ENCODE results near the gene EEF1A1.

The EEF1A1 gene

DNA sequence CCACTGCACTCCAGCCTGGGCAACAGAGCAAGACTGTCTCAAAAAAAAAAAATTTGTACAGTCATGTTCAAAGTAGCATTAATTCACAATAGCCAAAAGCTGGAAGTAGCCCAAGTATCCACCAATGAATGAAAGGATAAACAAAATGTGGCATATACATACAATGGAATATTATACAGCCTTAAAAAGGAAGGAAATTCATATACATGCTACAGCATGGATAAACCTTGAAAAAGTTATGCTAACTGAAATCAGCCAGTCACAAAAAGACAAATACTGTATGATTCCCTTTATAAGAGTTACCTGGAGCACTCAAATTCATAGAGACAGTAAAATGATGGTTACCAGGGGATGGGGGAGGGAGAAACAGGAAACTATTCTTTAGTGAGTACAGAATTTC lies 15.7 kb downstream of the EEF1A1 start:
- DNase-seq (ENCODE audit: low spot score): no peak

DNA sequence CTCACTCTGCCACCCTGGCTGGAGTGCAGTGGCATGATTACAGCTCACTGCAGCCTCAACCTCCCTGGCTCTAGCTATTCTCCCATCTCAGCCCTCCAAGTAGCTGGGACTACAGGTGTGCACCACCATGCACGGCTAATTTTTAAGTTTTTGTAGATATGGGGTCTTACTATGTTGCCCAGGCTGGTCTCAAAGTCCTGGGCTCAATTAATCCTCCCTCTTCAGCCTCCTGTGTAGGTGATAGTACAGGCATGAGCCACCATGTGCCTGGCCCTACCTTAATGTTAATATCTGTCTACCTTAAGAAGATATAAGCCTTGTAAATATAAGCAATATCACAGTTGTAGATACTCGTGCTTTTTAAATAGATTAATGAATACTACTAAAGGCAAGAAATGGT lies 16.7 kb downstream of the EEF1A1 start:
- no peak for DNase-seq (ENCODE audit: low spot score)

DNA sequence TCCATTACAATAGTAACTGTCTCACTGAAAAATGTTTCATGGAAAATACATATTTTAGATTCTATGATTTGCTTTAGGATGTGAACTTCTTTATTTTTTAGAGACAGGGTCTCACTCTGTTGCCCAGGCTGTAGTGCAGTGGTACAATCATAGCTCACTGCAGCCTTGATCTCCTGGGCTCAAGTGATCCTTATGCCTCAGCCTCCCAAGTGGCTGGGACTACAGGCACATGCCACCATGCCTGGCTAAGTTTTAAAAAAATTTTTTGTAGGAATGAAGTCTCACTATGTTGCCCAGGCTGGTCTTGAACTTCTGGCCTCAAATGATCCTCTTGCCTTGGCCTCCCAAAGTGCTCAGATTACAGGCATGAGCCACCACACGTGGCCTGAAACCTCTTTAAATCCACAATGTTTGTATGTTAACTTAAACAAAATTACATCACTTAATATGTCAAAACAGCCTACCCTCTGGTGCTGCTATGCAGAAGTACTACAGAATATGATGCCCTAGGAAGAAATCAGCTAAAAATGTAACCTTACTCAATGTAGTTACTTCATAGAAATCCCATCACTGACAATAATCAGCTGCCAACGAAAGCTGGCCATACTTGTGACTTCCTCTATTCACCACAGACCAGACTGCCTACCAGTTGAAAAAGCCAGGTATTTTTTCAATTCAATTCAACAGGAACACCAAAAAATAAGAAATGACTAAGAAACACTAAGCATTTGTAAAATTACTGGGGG lies 17.6 kb downstream of the EEF1A1 start:
- no peak for DNase-seq (ENCODE audit: low spot score)

DNA sequence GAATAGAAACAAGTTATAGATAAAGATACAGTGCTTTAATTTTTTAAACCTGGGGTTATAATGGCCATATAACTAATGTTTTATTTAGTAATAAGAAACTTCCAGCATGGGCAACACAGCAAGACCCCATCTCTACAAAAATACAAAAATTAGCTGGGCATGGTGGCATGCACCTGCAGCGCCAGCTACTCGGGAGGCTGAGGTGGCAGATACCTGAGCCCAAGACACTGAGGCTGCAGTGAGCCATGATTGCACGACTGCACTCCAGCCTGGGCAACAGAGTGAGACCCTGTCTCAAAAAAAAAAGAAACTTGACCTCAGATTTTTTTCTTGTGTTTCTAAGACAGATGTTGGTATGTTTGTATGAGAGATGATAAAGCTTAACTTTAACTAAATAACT lies 22.9 kb downstream of the EEF1A1 start:
- DNase-seq (ENCODE audit: low spot score): no peak

DNA sequence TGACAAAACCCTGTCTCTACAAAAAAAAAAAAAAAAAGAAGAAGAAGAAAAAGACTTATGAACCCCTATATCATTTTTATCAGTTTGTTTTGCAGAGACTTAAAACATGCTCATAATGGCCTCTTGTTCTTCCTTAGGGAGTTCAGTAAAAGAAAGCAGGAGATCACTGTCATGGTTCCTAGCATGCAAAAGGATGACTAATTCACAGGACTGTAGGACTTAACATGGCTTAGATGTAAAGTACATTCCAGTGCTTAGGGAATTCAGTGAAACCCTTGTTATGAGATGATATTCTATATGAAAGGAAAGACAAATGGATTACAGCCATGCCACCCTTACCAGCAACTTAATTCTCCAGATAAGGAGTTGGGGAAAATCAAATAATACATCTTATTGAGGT lies 29.5 kb downstream of the EEF1A1 start:
- peak; percentile 28 for DNase-seq (ENCODE audit: low spot score)

DNA sequence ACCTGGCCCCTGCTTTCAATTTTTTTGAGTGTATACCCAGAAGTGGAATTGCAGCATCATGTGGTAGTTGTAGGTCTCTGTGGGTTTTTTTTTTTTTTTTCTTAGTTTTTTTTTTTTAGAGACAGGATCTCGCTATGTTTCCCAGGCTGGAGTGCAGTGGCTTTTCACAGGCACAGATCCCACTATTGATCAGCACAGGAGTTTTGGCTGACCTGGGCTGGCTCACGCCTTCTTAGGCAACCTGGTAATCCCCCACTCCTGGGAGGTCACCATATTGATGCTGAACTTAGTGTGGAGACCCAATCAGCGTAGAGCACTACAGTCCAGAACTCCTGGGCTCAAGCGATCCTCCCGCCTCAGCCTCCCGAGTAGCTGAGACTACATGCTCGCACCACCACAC lies 33.4 kb downstream of the EEF1A1 start:
- no peak for DNase-seq (ENCODE audit: low spot score)

DNA sequence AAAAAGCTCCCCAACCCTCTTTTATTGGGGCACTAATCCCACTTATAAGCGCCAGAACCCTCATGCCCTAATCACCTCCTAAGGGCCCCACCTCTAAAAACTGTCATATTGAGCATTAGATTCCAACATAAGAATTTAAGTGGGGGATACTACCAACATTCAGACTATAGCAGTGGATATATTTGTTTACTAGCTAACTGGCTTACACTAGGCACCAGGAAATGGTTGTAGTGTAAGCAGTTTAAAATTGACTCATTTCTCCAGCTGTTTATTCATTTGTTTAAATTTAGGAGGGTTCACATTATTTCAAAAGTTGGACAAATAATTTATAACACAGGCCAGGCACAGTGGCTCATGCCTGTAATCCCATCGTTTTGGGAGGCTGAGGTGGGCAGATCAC lies 36.4 kb downstream of the EEF1A1 start:
- no peak for DNase-seq (ENCODE audit: low spot score)

DNA sequence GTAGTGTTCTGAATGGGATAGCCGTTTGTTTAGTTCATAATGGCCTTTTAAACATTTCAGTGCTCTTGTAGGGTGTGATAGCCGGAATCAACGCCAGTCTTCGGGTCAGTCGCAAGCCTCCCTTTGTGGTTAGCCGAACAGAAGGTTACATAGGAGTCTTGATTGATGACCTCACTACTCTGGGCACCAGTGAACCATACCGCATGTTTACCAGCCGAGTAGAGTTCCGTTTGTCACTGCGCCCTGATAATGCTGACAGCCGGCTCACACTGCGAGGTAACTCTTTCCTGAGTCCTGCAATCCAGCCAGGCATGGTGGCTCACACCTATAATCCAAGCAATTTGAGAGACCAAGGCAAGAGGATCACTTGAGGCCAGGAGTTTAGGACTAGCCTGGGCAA lies 38.9 kb downstream of the EEF1A1 start:
- DNase-seq (ENCODE audit: low spot score): no peak

DNA sequence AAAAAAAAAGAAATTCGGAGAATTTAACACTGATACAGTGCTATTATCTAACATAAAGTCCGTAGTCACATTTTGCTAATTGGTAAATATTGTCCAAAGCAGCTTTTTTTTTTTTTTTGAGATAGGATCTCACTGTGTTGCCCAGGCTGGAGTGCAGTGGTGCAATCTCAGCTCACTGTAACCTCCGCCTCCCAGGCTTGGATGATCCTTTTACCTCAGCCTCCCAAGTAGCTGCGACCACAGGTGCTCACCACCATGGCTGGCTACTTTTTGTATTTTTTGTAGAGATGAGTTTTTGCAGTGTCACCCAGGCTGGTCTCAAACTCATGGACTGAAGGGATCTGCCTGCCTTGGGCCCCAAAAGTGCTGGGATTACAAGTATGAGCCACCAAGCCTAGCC lies 43.4 kb downstream of the EEF1A1 start:
- no peak for DNase-seq (ENCODE audit: low spot score)

DNA sequence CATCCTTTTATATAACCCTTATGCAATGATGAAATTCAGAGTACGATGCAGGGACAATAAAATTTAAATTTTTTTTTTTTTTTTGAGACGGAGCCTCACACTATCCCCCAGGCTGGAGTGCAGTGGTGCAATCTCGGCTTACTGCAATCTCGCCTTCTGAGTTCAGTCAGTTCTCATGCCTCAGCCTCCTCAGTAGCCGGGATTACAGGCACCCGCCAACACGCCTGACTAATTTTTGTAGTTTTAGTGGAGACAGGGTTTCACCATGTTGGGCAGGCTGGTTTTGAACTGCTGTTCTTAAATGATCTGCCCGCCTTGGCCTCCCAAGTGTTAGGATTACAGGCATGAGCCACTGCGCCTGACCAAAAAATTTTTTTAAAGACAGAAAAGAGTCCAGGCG lies 44.1 kb downstream of the EEF1A1 start:
- no peak for DNase-seq (ENCODE audit: low spot score)

DNA sequence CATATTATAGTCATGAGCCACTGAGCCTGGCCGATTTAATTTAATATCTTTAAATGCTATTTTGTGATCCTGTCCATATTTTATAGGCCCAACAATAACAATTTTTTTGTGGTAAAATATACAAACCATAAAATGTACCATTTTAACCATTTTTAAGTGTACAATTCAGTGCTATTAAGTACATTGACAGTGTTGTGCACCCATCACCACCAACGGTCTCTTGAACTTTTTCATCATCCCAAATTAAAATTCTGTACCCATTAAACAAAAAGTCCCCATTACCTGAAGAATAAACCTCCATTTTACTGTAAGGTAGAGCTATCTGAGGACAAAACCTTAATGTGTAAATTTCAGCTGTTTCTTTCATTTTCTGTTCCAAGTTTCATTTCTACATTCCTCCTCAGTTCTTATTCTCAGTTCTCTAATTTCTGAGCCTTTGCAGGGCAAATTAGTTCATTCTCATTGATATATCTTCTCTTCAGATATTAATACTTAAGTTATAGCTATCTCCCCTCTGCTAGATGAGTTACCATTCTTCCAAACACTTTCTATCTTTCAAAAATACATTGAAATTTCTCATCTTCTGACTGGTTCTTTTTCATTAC lies 49.0 kb downstream of the EEF1A1 start:
- DNase-seq (ENCODE audit: low spot score): no peak

Data from COLO829 (cell line).